Measurements from ENCODE around the gene CBLN3. TPM values are rescaled to one million over a fixed set of nuclear protein-coding genes. Genes with fewer than 3 reads are reported as not detected.

Gene CBLN3
- total RNA-seq, 1 donor from 2014 or later = 61.1 TPM

- H3K27me3 Mint-ChIP-seq = peaks cover 30% of the 10 kb centered on the region
- intact Hi-C loops (cut with micrococcal nuclease) = loop anchor here (5.0 kb wide), 1 partner anchor 33 kb away; no protein-coding TSS in a partner anchor
- TF ChIP-seq CTCF (IDR thresholded peaks at IDR 0.05) = no peak
- peaks cover 11% of the 10 kb centered on the region for H3K4me1 Mint-ChIP-seq
- H3K4me3 Mint-ChIP-seq = peak overlapping the region; percentile 71
- no peaks in the 10 kb centered on the region for H3K9me3 Mint-ChIP-seq
- POLR2A ChIA-PET = interaction anchor here (1.1 kb wide), 1 partner anchor 33 kb away, joined by 3 read pairs; no protein-coding TSS in a partner anchor
- H3K27ac Mint-ChIP-seq = no peak overlapping the region
- peak; percentile 16 for ATAC-seq (ENCODE audit: low read depth)
- CTCF ChIA-PET = no interaction called here
- H3K36me3 Mint-ChIP-seq (ENCODE audit: low read depth) = no peaks in the 10 kb centered on the region
- DNase-seq = no peak
Measured at GRCh38 chr14:24399447-24399822, 30.0 kb downstream of the CBLN3 start.

GRCh38 chr14:24398653-24399446 is 30.6 kb downstream of the CBLN3 start, which contains the start of gene NYNRIN:
NYNRIN (plus strand) TSS chr14:24399003; CDS start chr14:24399247, 244 bp downstream.
- ATAC-seq (ENCODE audit: low read depth) (peak; percentile 89), DNase-seq (peak; percentile 30)
- peaks cover 30% of the 10 kb centered on the region for H3K27me3 Mint-ChIP-seq
- intact Hi-C loops (cut with micrococcal nuclease) = loop anchor here (5.0 kb wide), 1 partner anchor 33 kb away; no protein-coding TSS in a partner anchor
- no peaks in the 10 kb centered on the region for H3K36me3 Mint-ChIP-seq (ENCODE audit: low read depth)
- CTCF ChIA-PET = interaction anchor here (1.2 kb wide), 1 partner anchor 32 kb away, joined by 3 read pairs; no protein-coding TSS in a partner anchor
- H3K27ac Mint-ChIP-seq = no peak within 1 kb of the TSS
- H3K4me3 Mint-ChIP-seq = peak within 1 kb of the TSS; percentile 71
- POLR2A ChIA-PET = interaction anchor here (0.6 to 1.1 kb wide), 3 partner anchors 31 to 318 kb away, joined by 3 to 8 read pairs (median 5); partner anchors contain the start of gene KHNYN
- TF ChIP-seq CTCF (IDR thresholded peaks at IDR 0.05) = no peak
- peaks cover 11% of the 10 kb centered on the region for H3K4me1 Mint-ChIP-seq
- no peaks in the 10 kb centered on the region for H3K9me3 Mint-ChIP-seq

GRCh38 chr14:24398293-24398652 is 31.2 kb downstream of the CBLN3 start:
- intact Hi-C loops (cut with micrococcal nuclease) = loop anchor here (5.0 kb wide), 1 partner anchor 34 kb away; no protein-coding TSS in a partner anchor
- ChIA-PET CTCF (interaction anchor here (1.2 kb wide), 1 partner anchor 33 kb away, joined by 3 read pairs; no protein-coding TSS in a partner anchor), POLR2A (interaction anchor here (0.6 to 1.1 kb wide), 2 partner anchors 32 kb away, joined by 3 to 8 read pairs; partner anchors contain the start of gene KHNYN)
- H3K36me3 Mint-ChIP-seq (ENCODE audit: low read depth) = no peaks in the 10 kb centered on the region
- no peak overlapping the region for H3K4me3 Mint-ChIP-seq
- H3K9me3 Mint-ChIP-seq = no peaks in the 10 kb centered on the region
- TF ChIP-seq CTCF (IDR thresholded peaks at IDR 0.05) = no peak
- H3K27ac Mint-ChIP-seq = no peak overlapping the region
- ATAC-seq (ENCODE audit: low read depth) (no peak), DNase-seq (no peak)
- peaks cover 11% of the 10 kb centered on the region for H3K4me1 Mint-ChIP-seq
- peaks cover 27% of the 10 kb centered on the region for H3K27me3 Mint-ChIP-seq

- peaks cover 22% of the 10 kb centered on the region for H3K27me3 Mint-ChIP-seq
- intact Hi-C loops (cut with micrococcal nuclease) = loop anchor here (5.0 kb wide), 1 partner anchor 35 kb away; no protein-coding TSS in a partner anchor
- DNase-seq (no peak), ATAC-seq (ENCODE audit: low read depth) (no peak)
- H3K4me3 Mint-ChIP-seq = peak overlapping the region; percentile 1
- ChIA-PET CTCF (interaction anchor here (1.2 kb wide), 1 partner anchor 33 kb away, joined by 3 read pairs; no protein-coding TSS in a partner anchor), POLR2A (no interaction called here)
- H3K9me3 Mint-ChIP-seq = no peaks in the 10 kb centered on the region
- H3K27ac Mint-ChIP-seq = no peak overlapping the region
- TF ChIP-seq CTCF (IDR thresholded peaks at IDR 0.05) = no peak
- peaks cover 11% of the 10 kb centered on the region for H3K4me1 Mint-ChIP-seq
- H3K36me3 Mint-ChIP-seq (ENCODE audit: low read depth) = no peaks in the 10 kb centered on the region
Measured at GRCh38 chr14:24397639-24398292, 31.7 kb downstream of the CBLN3 start.
